H1 (cell line): ENCODE data around the gene ZNF641. TPM values are rescaled to one million over a fixed set of nuclear protein-coding genes. Genes with fewer than 3 reads are reported as not detected.

Experiments used
- CTCF ChIA-PET: fragments of 300-600 bp; sonication (Branson Sonifier 250); formaldehyde crosslinking; loops from one replicate; lab custom pipeline; 2021; ENCODE audit not compliant: partially characterized antibody; lab: Charles Lee
- POLR2A ChIA-PET: fragments of 300-600 bp; sonication (Branson Sonifier 250); formaldehyde crosslinking; loops from one replicate; lab custom pipeline; 2021; ENCODE audit warnings: inconsistent platforms; ENCODE audit not compliant: partially characterized antibody; lab: Charles Lee
- DNase-seq, 2 experiments: peaks; one replicate each; pipeline versions ENCODE4 v3.0.0 to v3.0.0-alpha.2; 2010 to 2022; ENCODE audit warnings: low spot score in 2 of 2, low read depth in 1 of 2, mixed read lengths in 1 of 2
- FAIRE-seq: peaks from 2 replicates; lab custom pipeline; 2011; peaks lifted over from hg19 to GRCh38; lab: Jason Lieb, UNC
- H2AFZ ChIP-seq: 2 replicates; pipeline ENCODE4 v1.8.1; 2012; ENCODE audit warnings: low read length, inconsistent platforms
- H2AK5ac ChIP-seq: 2 replicates; pipeline ENCODE4 v1.6.1; 2013; ENCODE audit warnings: low read depth, low read length
- H2BK120ac ChIP-seq: replicated peaks from 2 replicates; pipeline ENCODE3; 2013; ENCODE audit warnings: low read depth, low read length, inconsistent platforms
- H2BK12ac ChIP-seq: 2 replicates; pipeline ENCODE4 v1.6.1; 2013; ENCODE audit warnings: low read depth, low read length
- H2BK15ac ChIP-seq: 2 replicates; pipeline ENCODE4 v1.6.1; 2013; ENCODE audit warnings: low read length
- H2BK20ac ChIP-seq: 2 replicates; pipeline ENCODE4 v1.6.1; 2013; ENCODE audit warnings: low read length
- H2BK5ac ChIP-seq: 2 replicates; pipeline ENCODE4 v1.6.1; 2013; ENCODE audit warnings: low read depth, low read length
- H3K14ac ChIP-seq: 2 replicates; pipeline ENCODE4 v1.6.1; 2013; ENCODE audit warnings: inconsistent platforms; ENCODE audit not compliant: insufficient read length
- H3K18ac ChIP-seq: 2 replicates; pipeline ENCODE4 v1.6.1; 2013; ENCODE audit warnings: low read length; ENCODE audit errors: extremely low read depth
- H3K23ac ChIP-seq: 2 replicates; pipeline ENCODE4 v1.6.1; 2013; ENCODE audit warnings: inconsistent platforms; ENCODE audit not compliant: insufficient read length
- H3K23me2 ChIP-seq: 2 replicates; pipeline ENCODE4 v1.6.1; 2013; ENCODE audit warnings: low read depth, low read length
- H3K27ac ChIP-seq: 2 replicates; pipeline ENCODE4 v1.6.1; 2011; ENCODE audit warnings: low read depth, low read length, inconsistent platforms
- H3K27me3 ChIP-seq, 4 experiments: replicated peaks in 1 of 4; 1 replicate in 1 of 4; 2 replicates in 3 of 4; pipeline versions ENCODE4 v1.6.1 to v1.8.1; 2011 to 2013; ENCODE audit warnings: low read length in 3 of 4, mild to moderate bottlenecking in 3 of 4, inconsistent platforms in 2 of 4, mixed read lengths in 2 of 4, moderate library complexity in 1 of 4; ENCODE audit not compliant: control insufficient read depth in 3 of 4, insufficient read depth in 3 of 4; ENCODE audit errors: extremely low read depth in 1 of 4
- H3K36me3 ChIP-seq, 4 experiments: 2 replicates each; pipeline versions ENCODE4 v1.6.1 to v1.8.1; 2011 to 2013; ENCODE audit warnings: mild to moderate bottlenecking in 4 of 4, low read length in 3 of 4, moderate library complexity in 2 of 4, control low read depth in 1 of 4, inconsistent platforms in 1 of 4; ENCODE audit not compliant: insufficient read depth in 4 of 4, control insufficient read depth in 2 of 4
- H3K4ac ChIP-seq: replicated peaks from 2 replicates; pipeline ENCODE3; 2013; ENCODE audit warnings: low read length, low read depth, mixed read lengths, inconsistent platforms; ENCODE audit not compliant: insufficient read length
- H3K4me1 ChIP-seq, 4 experiments: replicated peaks in 1 of 4; 1 replicate in 1 of 4; 2 replicates in 3 of 4; pipeline versions ENCODE4 v1.6.1 to v1.8.1; 2011 to 2013; ENCODE audit warnings: low read length in 3 of 4, inconsistent platforms in 2 of 4, mixed read lengths in 1 of 4; ENCODE audit not compliant: insufficient read depth in 4 of 4, control insufficient read depth in 3 of 4
- H3K4me2 ChIP-seq, 2 experiments: 2 replicates each; pipeline versions ENCODE4 v1.6.1 to v1.8.1; 2011 to 2013; ENCODE audit warnings: low read depth in 2 of 2, low read length in 2 of 2, control low read depth in 1 of 2, inconsistent platforms in 1 of 2, mild to moderate bottlenecking in 1 of 2; ENCODE audit not compliant: insufficient read depth in 1 of 2
- H3K4me3 ChIP-seq, 4 experiments: fragments of 200-600, 300-600 bp in 1 of 4; sonication (generic), shearing (Covaris generic), sonication (Bioruptor Twin) in 1 of 4; 2 replicates each; pipeline versions ENCODE4 v1.5.1 to v1.8.1; 2011 to 2016; ENCODE audit warnings: low read length in 4 of 4, low read depth in 3 of 4, control low read depth in 2 of 4, inconsistent platforms in 2 of 4, mild to moderate bottlenecking in 2 of 4, mixed read lengths in 1 of 4, moderate library complexity in 1 of 4; ENCODE audit not compliant: insufficient read depth in 2 of 4; ENCODE audit errors: extremely low read depth in 1 of 4
- H3K56ac ChIP-seq: replicated peaks from 2 replicates; pipeline ENCODE3; 2013; ENCODE audit warnings: low read depth, mild to moderate bottlenecking, mixed read lengths, low read length, inconsistent platforms; ENCODE audit not compliant: insufficient read length
- H3K79me1 ChIP-seq: 2 replicates; pipeline ENCODE4 v1.6.1; 2013; ENCODE audit warnings: low read depth, low read length, control low read depth
- H3K79me2 ChIP-seq, 2 experiments: 2 replicates each; pipeline versions ENCODE4 v1.6.1 to v1.8.1; 2012 to 2013; ENCODE audit warnings: low read length in 2 of 2, mild to moderate bottlenecking in 2 of 2, inconsistent platforms in 1 of 2; ENCODE audit not compliant: insufficient read depth in 2 of 2, control insufficient read depth in 1 of 2
- H3K9ac ChIP-seq, 4 experiments: replicated peaks in 1 of 4; 1 replicate in 1 of 4; 2 replicates in 3 of 4; pipeline versions ENCODE4 v1.6.1 to v1.8.1; 2011 to 2013; ENCODE audit warnings: low read depth in 3 of 4, low read length in 3 of 4, control low read depth in 2 of 4, mild to moderate bottlenecking in 2 of 4, moderate library complexity in 2 of 4, inconsistent platforms in 1 of 4; ENCODE audit errors: extremely low read depth in 1 of 4
- H3K9me3 ChIP-seq, 2 experiments: 2 replicates each; pipeline versions ENCODE4 v1.6.1 to v1.8.1; 2012 to 2013; ENCODE audit warnings: mild to moderate bottlenecking in 2 of 2, moderate library complexity in 2 of 2, control low read depth in 1 of 2, inconsistent platforms in 1 of 2, low read depth in 1 of 2, low read length in 1 of 2, mixed read lengths in 1 of 2; ENCODE audit not compliant: insufficient read depth in 2 of 2
- H4K20me1 ChIP-seq, 2 experiments: replicated peaks in 1 of 2; 2 replicates each; pipeline versions ENCODE3 to v1.8.1; 2011 to 2013; ENCODE audit warnings: inconsistent platforms in 2 of 2, low read length in 2 of 2, mild to moderate bottlenecking in 1 of 2; ENCODE audit not compliant: insufficient read depth in 2 of 2, control insufficient read depth in 1 of 2
- H4K5ac ChIP-seq: 2 replicates; pipeline ENCODE4 v1.6.1; 2013; ENCODE audit warnings: low read length, low read depth, mixed read lengths, inconsistent platforms; ENCODE audit not compliant: insufficient read length
- H4K8ac ChIP-seq: 2 replicates; pipeline ENCODE4 v1.8.0; 2013; ENCODE audit warnings: mild to moderate bottlenecking, moderate library complexity, low read length, inconsistent platforms; ENCODE audit not compliant: insufficient read depth; ENCODE audit errors: extremely low read depth
- H4K91ac ChIP-seq: replicated peaks from 2 replicates; pipeline ENCODE3; 2013; ENCODE audit warnings: low read length, mixed read lengths, inconsistent platforms; ENCODE audit not compliant: insufficient read length
- ATF2 ChIP-seq: IDR thresholded peaks from 2 replicates; pipeline ENCODE4 v1.6.1; 2012; ENCODE audit warnings: low read length, inconsistent platforms
- BCL11A ChIP-seq, 2 experiments: IDR thresholded peaks; one replicate each; pipeline ENCODE4 v1.6.1; 2011; ENCODE audit warnings: low read depth in 2 of 2, low read length in 2 of 2, mild to moderate bottlenecking in 2 of 2
- CEBPB ChIP-seq: IDR thresholded peaks from 2 replicates; pipeline ENCODE4 v1.6.1; 2012; ENCODE audit warnings: low read depth, low read length
- EGR1 ChIP-seq: IDR thresholded peaks from 2 replicates; pipeline ENCODE4 v1.6.1; 2011; ENCODE audit warnings: low read depth, low read length, borderline replicate concordance
- KDM5A ChIP-seq: fragments of 200-600 bp; IDR thresholded peaks from 2 replicates; pipeline ENCODE4 v1.7.1; 2012; ENCODE audit warnings: mild to moderate bottlenecking, low read length, inconsistent platforms, mixed read lengths
- PHF8 ChIP-seq: fragments of 200-600 bp; sonication (generic); conservative IDR thresholded peaks from 2 replicates; pipeline ENCODE4 v1.7.1; 2012; ENCODE audit warnings: low read depth, mild to moderate bottlenecking, inconsistent platforms, low read length, moderate library complexity
- POU5F1 ChIP-seq: IDR thresholded peaks from 2 replicates; pipeline ENCODE4 v1.6.1; 2011; ENCODE audit warnings: low read depth, mild to moderate bottlenecking, low read length, moderate library complexity
- RBBP5 ChIP-seq: IDR thresholded peaks from 2 replicates; pipeline ENCODE4 v1.7.1; 2012; ENCODE audit warnings: low read depth, mild to moderate bottlenecking, inconsistent platforms, low read length, moderate library complexity, borderline replicate concordance
- RFX5 ChIP-seq: IDR thresholded peaks from 2 replicates; pipeline ENCODE4 v1.6.1; 2011; ENCODE audit warnings: low read depth, low read length, improper control_type of control experiment, borderline replicate concordance
- SIX5 ChIP-seq: IDR thresholded peaks from 2 replicates; pipeline ENCODE4 v1.6.1; 2011; ENCODE audit warnings: mild to moderate bottlenecking, low read depth, low read length
- TBP ChIP-seq: IDR thresholded peaks from 2 replicates; pipeline ENCODE4 v1.6.1; 2011; ENCODE audit warnings: low read depth, low read length, improper control_type of control experiment
- USF2 ChIP-seq: IDR thresholded peaks from 2 replicates; pipeline ENCODE4 v1.6.1; 2011; ENCODE audit warnings: low read length, improper control_type of control experiment
- ZNF274 ChIP-seq: IDR thresholded peaks from 2 replicates; pipeline ENCODE4 v1.7.0; 2012; ENCODE audit warnings: low read length, borderline replicate concordance; ENCODE audit errors: extremely low read depth
- WGBS, 2 experiments: shearing (Covaris generic) in 1 of 2; methylation state at CpG; one replicate each; pipeline versions ENCODE4 v1.1.6 to v1.1.7; 2013 to 2015; ENCODE audit warnings: low lambda C conversion rate in 2 of 2, mixed read lengths in 2 of 2, inconsistent platforms in 1 of 2, low coverage in 1 of 2, missing lambda C conversion rate in 1 of 2; ENCODE audit not compliant: insufficient replicate concordance in 2 of 2, insufficient coverage in 1 of 2, insufficient read length in 1 of 2; ENCODE audit errors: extremely low coverage in 1 of 2, missing lambda C conversion rate in 1 of 2; 5-methylcytosine and 5-hydroxymethylcytosine counted together
- polyA plus RNA-seq, 7 experiments: library from polyadenylated mRNA; depleted of rRNA in 3 of 7; stranded (reverse) in 5 of 7; unstranded in 2 of 7; fragments of >200 nt in 5 of 7; fragments of 200-250 nt in 2 of 7; gene quantifications; 1 replicate in 5 of 7; 2 replicates in 1 of 7; 4 replicates in 1 of 7; pipeline versions ENCODE4 v1.2.1 to v1.2.3, GENCODE V29; 2011 to 2013; ENCODE audit warnings: missing spikeins in 2 of 7, mixed read lengths in 2 of 7
- total RNA-seq: library from RNA; stranded (reverse); fragmentation: NEBNext Ultra II Directional; extraction: Animal tissue kit (Norgen Biotek cat#: 25700); gene quantifications from 2 replicates; pipeline ENCODE4 v1.2.1, GENCODE V29; 2021

The ZNF641 gene
- total and polyA plus RNA-seq, 2 of the 8 experiments (the other 6 are each of a cell fraction or from before 2014, with no cell fraction given), result 2.4 to 6.2 TPM

- Histone ChIP-seq H3K4me1 (no peaks in the 10 kb centered on the region), H4K91ac (no peak overlapping the region), H3K56ac (no peak overlapping the region), H4K20me1 (no peaks in the 10 kb centered on the region), H3K9me3 (no peaks in the 10 kb centered on the region), H3K23me2 (no peaks in the 10 kb centered on the region), H4K5ac (no peak overlapping the region), H2BK20ac (no peak overlapping the region), H3K79me2 (no peaks in the 10 kb centered on the region), H3K4me3 (no peak overlapping the region), H3K9ac (no peak overlapping the region), H3K23ac (no peak overlapping the region), H3K36me3 (no peaks in the 10 kb centered on the region), H2BK120ac (no peak overlapping the region), H3K27me3 (no peaks in the 10 kb centered on the region), H3K18ac (no peak overlapping the region), H4K8ac (no peak overlapping the region), H2AK5ac (no peak overlapping the region), H3K27ac (no peak overlapping the region), H2BK12ac (no peak overlapping the region), H3K4me2 (no peak overlapping the region), H2AFZ (no peak overlapping the region), H3K79me1 (no peaks in the 10 kb centered on the region), H2BK5ac (no peak overlapping the region), H2BK15ac (no peak overlapping the region), H3K4ac (no peak overlapping the region), H3K14ac (no peak overlapping the region)
- no peak for DNase-seq
- ChIA-PET CTCF (no interaction called here), POLR2A (no interaction called here)
- FAIRE-seq, result no peak
- 98% methylated on average over 13 of the region's 13 CpGs; no CpG with 5 or more reads in 1 of the 2 experiments for WGBS, 2 experiments
- TF ChIP-seq TBP (no peak), ATF2 (no peak), RFX5 (no peak), POU5F1 (no peak), ZNF274 (no peak), USF2 (no peak), BCL11A (IDR thresholded peaks at IDR 0.05; ENCODE audit: low read depth in 2 of 2, low read length in 2 of 2) (no peak), KDM5A (no peak), CEBPB (no peak), PHF8 (no peak), EGR1 (no peak), SIX5 (no peak), RBBP5 (no peak)
These were observed 43.5 kb downstream of the ZNF641 start for GRCh38 chr12:48307269-48307668.
